HG02840 (cell line): ENCODE data around the gene ZC3H4.

Experiments
- ATAC-seq: cut with Tn5 transposase; IDR thresholded peaks from one replicate; pipeline ENCODE4 v1.9.1; 2021; ENCODE audit warnings: mild to moderate bottlenecking, moderate library complexity, moderate number of reproducible peaks; ENCODE audit not compliant: unreplicated experiment, low FRiP score

Gene ZC3H4

DNA sequence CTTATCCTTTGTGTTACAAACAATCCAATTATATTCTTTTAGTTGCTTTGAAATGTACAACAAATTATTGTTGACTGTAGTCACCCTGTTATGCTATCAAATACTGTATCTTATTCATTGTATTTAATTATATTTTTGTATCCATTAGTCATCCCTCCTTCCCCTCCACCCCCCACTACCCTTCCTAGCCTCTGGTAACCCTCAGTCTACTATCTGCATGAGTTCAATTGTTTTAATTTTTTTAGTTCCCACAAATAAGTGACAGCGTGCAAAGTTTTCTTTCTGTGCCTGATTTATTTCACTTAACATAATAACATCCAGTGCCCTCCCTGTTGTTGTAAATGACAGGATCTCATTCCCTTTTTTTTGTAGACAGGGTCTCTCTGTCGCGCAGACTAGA lies 21.6 kb upstream of the ZC3H4 start:
- ATAC-seq = no peak

DNA sequence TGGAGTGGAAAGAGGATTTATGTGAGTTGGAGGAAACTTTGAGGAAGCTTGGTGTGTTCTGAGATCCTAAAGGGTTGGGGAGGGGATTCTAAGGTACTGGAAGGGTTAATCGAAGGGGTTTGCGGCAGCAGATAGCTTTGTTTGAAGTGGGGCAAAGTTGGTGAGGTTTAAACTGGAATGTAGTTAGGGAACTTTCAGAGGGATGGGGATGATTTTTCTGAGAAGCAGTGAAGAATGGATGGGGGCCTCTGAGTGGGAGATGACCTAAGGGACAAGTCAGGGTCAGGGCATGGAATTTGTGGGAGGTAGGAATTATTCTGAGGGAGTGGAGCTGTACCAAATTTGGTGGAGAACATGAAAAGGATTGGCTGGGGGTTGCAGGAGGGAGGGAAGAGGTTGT lies 21.0 kb upstream of the ZC3H4 start:
- ATAC-seq = no peak

DNA sequence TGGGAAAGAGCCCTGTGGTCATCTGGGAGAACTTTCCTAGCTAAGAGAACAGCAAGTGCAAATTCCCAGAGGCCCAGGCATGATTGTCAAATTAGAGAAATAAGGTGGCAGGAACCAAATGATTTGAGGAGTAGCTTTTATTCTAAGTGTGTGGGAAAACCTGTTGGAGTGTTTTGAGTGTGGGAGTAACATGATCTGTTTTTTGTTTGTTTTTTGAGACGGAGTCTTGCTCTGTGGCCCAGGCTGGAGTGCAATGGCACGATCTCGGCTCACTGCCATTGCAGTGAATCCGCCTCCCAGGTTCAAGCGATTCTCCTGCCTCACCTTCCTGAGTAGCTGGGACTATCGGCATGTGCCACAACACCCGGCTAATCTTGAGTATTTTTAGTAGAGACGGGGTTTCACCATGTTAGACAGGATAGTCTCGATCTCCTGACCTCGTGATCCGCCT lies 19.5 kb upstream of the ZC3H4 start:
- no peak for ATAC-seq

DNA sequence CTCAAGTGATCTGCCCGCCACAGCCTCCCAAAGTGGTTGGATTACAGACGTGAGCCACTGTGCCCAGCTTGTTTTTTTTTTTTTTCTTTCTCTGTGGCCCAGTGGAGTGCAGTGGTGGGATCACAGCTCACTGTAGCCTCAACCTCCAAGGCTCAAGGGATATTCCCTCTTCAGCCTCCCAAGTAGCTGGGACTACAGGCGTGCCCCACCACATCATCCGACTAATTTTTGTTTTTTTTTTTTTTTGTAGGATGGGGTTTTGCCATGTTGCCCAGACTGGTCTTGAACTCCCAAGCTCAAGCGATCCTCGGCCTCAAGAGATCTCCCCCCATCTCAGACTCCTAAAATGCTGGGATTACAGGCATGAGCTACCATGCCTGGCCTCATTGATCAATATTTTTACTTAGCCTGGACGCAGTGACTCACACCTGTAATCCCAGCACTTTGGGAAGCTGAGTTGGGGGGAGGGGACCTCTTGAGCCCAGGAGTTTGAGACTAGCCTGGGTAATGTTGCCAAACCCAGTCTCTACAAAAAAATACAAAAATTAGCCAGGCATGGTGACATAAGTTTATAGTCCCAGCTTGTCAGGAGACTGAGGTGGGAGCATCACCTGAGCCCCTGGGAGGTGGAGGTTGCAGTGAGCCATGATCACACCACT lies 18.7 kb upstream of the ZC3H4 start:
- ATAC-seq = no peak

DNA sequence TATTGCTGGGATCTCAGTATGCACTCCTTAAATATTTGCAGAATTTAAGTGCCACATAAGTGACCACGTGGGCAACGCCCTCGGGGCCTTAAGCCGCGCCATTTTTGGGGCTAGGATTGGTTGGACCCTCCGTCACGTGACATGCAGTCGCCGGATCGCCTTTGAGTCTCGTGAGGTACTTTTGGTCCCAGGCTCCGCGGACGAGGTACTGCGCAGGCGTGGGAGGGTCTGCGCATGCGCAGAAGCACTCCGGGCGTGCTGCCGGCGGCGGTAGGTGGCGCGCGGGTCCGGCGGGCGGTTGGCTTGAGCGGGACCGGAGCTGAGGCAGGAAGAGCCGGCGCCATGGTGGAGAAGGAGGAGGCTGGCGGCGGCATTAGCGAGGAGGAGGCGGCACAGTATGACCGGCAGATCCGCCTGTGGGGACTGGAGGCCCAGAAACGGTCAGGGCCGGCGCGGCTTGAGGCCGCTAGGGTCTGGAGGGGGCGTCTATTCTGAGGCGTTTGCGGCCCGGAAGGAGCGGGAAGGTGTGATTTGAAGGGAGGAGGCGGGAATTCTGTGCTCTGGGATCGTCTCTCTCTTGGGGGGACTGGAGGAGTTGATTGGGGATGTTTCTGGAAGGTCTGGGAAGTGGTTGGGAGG lies 17.1 kb upstream of the ZC3H4 start, which contains the start of gene SAE1:
TSS of gene SAE1 (plus strand) at position 247 of the 639 bp plus-strand sequence. CDS start at position 343, 96 bp downstream.
- peak; percentile 86 for ATAC-seq

DNA sequence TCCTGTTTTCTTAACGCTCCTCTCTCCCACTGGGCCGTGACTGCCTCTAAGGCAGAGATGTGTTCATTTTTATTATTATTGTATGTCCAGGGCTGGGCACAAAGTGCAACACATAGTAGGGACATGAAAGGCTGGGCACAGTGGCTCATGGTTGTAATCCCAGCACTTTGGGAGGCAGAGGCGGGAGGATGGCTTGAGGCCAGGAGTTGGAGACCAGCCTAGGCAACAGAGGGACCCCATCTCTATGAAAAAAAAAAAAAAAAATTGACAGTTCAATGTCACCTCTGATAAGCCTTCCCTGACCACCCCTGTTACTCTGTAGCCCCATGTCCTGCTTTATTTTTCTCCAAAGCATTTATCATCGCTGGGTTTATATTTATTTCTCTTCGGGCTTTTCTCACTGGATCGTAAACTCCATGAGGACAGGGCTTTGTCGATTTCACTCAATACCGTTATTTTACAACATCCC lies 16.6 kb upstream of the ZC3H4 start:
- no peak for ATAC-seq

DNA sequence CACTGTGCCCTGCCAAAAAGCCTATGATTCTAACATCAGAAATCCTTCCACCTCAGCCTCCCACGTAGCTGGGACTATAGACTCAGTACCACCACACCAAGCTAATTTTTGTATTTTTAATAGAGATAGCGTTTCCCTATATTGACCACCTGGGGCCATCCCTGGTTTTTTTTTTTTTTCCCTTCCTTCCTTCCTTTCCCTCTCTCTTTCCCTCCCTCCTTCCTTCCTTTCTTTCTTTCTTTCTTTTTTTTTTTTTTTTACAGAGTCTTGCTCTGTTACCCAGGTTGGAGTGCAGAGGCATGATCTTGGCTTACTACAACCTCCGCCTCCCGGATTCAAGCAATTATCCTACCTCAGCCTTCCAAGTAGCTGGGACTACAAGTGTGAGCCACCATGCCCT lies 16.0 kb upstream of the ZC3H4 start:
- no peak for ATAC-seq

DNA sequence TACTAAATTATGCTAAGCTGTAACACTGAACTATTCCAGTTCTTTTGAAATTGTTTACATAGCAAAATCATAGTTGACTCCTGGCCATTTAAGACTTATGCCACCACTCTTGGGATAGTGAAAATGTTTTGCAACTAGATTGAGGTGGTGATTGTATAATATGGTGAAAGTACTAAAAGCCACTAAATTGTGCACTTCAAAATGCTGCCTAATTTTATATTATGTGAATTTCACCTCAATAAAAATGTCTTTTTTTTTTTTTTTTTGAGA lies 12.0 kb upstream of the ZC3H4 start:
- ATAC-seq = no peak

DNA sequence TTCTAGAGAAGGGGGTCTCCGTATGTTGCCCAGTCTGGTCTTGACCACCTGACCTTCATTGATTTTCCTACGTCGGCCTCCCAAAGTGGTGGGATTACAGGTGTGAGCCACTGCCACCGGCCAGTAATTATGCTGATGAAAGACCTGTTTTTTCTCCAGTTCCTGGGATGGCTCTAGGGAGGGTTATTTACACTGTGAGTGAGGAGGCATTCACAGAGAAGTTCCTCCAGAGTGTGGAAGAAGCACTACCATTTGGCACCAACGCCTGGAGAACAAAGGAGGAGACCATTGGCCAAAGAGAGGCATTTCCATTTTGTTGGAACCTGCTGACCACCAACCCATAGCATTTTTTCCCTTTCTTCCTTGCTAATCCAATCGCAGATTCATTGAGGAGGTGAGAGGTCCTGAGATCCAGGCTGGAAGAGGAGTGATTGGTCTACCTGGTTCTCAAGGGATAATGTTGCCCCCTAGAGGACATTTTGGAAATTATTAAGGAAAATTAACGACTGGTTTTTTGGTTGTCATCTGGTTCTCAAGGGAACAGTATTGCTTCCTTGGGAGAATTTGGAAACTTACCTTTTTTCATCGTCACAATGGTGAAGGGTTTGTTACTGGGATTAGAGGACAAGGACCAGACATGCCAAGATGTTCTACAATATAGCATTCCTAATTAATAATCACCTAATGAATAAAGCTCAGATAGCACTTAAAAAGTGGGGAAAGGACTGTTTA lies 11.5 kb upstream of the ZC3H4 start:
- ATAC-seq = no peak

DNA sequence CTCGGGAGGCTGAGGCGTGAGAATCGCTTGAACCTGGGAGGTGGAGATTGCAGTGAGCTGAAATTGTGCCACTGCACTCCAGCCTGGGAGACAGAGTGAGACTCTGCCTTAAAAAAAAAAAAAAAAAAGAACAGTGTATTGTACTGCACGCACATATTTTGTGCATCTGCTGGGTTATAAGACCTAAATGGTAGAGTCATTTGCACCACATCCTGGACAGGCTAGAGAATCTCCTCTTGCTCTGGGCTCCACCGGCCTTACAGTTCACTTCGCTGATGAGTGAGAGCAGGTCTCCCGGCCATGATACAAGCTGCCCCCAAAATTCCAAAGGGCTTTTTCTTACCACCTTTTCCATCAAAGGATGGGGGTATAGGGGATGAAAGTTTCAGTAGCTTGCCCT lies 9.8 kb upstream of the ZC3H4 start:
- ATAC-seq = no peak

DNA sequence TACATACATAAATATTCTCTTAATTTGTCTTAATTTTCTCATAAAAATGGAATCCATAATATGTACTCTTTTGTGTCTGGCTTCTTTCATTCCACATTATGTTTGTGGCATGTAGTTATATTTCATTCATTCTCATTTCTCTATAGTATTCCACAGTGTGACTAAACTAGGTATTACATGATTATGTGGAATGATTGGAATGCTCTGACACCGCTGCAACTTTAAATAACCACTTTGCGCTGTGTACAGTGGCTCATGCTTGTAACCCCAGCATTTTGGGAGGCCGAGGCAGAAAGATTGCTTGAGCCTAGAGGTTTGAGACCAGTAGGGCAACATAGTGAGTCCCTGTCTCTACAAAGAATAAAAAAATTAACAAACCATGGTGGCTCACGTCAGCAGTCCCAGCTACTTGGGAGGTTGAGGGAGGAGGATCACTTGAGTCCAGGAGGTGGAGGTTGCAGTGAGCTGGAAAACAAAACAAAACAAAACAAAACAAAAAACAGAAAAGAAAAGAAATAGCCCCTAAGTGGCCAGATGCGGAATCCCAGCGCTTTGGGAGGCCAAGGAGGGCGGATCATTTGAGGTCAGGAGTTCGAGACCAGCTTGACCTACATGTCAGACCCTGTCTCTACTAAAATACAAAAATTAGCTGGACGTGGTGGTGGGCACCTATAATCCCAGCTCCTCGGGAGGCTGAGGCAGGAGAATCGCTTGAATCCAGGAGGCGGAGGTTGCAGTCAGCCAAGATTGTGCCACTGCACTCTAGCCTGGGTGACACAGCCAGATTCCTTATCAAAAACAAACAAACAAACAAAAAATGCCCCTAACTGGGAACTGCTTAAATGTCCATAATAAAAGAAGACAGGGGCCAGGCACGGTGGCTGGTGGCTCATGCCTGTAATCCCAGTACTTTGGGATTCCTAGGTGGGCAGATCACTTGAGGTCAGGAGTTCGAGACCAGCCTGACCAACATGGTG lies 9.1 kb upstream of the ZC3H4 start:
- ATAC-seq = no peak

DNA sequence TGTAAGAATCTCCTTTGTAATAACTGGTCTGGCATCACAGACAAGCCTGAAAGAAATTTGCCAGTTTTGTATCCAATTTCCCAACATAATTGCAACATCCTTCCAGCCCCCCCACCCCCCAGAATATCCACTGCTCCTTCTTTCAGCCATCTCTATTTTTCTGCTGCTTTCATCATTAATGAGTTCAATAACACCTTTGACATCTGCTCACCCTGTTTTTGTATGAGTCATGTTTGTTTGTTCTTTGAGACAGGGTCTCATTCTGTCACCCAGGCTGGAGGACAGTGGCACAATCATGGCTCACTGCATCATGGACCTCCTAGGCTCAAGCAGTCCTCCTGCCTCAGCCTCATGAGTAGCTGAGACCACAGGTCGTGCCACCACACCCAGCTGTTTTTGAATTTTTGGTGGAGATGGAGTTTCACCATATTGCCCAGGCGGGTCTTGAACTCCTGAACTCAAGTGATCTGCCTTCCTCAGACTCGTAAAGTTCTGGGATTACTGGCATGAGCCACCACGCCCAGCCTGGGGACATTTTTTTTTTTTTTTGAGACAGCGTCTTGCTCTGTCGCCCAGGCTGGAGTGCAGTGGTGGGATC lies 7.0 kb upstream of the ZC3H4 start:
- no peak for ATAC-seq

DNA sequence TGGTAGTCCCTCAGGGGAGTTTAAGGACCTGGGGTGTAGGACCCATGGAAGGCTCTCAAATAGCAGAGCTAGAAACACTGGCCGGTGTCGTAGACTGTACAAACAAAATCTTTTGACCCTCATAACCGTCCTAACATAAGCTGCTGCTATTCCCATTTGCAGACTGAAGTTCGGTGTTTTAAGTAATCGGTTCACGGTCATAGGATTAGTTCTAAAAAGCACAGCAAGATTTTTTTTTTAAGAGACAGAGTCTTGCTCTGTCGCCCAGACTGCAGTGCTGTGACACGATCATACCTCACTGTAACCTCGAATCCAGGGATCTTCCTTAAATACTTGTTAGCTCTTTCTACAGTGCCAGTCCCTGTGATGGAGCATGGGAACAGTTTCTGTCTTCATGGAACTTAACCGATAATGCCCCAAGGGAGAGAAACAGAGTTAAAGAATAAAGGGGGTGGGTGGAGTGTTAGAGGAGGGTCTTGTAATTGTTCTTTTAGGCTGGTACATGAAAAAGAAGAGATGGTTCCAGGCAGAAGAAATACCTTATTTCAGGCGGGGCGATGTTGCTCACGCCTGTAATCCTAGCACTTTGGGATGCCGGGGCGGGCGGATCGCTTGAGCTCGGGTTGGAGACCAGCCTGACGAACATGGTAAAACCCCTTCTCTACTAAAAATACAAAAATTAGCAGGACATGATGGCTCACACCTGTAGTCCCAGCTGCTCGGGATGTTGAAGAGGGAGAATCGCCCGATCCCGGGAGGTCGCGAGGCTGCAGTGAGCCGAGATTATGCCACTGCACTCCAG lies 475 bp upstream of the ZC3H4 start:
- no peak for ATAC-seq

DNA sequence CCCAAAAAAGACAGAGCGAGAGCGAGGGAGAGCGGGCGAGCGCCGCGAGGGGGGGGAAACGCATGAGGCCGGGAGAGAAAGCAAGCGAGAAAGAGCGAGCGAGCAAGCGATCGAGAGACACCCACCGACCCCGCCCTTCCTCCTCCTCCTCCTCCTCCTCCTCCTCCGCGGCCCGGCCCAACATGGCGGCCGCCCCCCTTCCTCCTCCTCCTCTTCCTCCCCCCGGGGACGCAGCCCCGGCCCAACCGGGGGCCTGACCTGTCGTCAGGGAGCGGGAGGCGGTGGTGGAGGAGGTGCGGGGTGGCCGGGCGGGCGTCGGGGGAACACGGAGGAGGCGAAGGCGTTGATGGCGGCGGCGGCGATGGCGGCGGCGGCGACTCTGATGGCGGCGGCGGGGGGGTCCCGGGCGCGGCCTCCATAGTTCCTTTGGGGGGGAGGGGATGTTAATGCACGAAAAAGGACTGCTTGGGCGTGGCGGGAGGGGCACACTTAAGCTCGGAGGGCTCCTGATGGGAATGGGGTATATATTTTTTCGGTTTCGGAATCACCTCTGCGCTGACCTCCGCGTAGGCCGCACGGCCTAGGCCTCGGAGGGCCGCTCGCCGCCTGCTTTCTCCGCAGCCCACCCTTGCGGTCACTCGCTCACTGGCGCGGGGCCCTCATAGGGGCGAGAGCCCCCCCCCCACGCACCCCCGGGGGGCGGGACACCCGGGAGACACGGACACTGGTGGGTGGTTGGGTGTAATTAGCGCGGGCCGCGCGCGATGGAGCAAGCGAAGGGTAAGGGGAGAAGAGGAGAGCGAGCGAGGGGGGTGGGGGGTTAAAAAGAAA lies 1.2 kb downstream of the ZC3H4 start:
- ATAC-seq = peak; percentile 22

DNA sequence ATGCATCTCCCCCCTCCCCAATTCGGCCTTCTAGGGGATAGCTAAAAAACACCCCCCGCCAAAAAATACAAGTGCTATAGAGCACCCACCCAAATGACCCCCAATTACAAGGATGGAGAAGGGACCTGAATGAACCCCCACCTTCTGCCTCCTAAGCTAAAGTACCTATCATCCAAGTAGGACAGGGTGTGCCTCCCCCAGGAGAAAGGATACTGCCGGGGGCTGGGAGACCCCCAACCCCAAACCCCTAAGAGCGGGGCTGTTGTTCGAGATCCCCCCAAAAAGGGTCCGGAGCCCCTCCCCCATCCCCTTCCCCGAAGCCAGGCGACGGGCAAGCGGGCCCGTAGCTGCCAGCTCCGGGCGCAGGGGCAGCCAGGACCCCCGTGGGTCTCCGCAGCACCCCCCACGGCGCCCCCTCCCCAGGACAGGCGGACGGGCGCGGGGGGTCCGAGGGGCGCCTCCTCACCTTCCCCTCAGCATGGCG lies 1.9 kb downstream of the ZC3H4 start:
- no peak for ATAC-seq

DNA sequence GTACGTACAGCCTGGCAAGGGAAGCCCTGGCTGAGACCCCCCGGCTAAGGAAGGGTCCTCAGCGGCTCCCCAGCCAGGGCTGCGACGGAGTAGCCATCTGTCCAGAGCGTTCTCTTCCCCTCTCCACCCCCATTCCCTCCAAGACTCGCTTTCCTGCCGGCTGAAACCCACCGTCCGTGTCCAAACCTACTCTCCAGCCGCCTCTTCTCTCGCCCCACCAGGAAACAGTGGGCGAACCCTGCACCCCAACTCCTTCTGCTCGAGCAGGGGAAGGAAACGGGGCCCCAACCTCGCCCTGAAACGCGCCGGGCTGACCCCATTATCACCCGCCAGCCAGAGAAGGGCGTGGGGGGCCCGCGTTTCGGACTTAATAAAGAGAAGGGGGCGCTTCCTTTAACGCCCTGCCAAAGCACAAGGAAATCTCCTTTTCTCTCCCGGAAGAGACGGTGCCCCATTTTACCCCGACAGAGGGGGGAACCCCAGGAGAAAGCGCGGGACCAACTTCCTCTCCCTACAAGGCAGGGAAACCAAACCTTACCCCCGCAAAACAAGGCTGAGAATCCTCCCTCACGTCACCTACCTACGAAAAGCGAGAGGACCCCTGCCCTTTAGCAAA lies 2.5 kb downstream of the ZC3H4 start:
- no peak for ATAC-seq

DNA sequence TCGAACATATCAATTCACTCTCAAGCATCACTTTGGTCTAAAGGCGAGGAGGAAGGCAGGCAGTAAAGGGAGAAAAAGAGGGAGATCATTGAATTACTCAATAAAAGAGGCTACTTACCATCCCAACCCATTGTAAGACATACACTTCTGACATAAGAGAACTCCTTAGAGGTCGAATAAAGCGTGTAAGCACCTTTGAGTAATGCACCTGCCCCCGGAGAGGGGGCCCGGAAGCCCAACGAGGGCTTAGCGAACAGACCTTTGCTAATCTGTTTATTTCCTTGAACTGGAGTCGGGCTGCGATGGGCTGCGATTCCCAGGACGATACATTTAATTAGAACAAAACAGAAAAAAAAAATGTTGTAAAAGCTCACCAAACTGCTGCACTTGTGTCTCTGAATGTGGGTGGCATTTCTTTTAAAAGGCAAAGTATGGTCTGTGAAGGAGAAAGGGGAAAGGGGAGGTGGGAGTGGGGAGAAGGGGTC lies 3.0 kb downstream of the ZC3H4 start:
- ATAC-seq = no peak
